ENCODE results near the gene ATP9A. TPM values are rescaled to one million over a fixed set of nuclear protein-coding genes. Genes with fewer than 3 reads are reported as not detected.
A peak's percentile ranks its signal among the peaks of the same experiment; 100 is the strongest.
"Not testable (repeated sequence)": the region's sequence is repeated elsewhere in the genome, so short reads cannot be mapped to it uniquely, and the experiment has no call there.

The ATP9A gene
- total RNA-seq, 1 experiment from 2014 or later, result 7.3 TPM

GRCh38 chr20:51766994-51767866, 960 bp downstream of the ATP9A start:
- CTCF ChIA-PET, result interaction anchor here (0.6 to 0.8 kb wide), 4 partner anchors 21 to 790 kb away, joined by 3 to 5 read pairs (median 4); no protein-coding TSS in a partner anchor
- H3K27me3 Mint-ChIP-seq (ENCODE audit: insufficient read depth, unreplicated experiment), result no peaks in the 10 kb centered on the region
- H3K9me3 Mint-ChIP-seq (ENCODE audit: unreplicated experiment), result no peaks in the 10 kb centered on the region
- no TSS peak for BruUV-seq (replicated peaks)
- POLR2A ChIA-PET, result interaction anchor here (0.6 to 2.2 kb wide), 8 partner anchors 15 to 413 kb away, joined by 3 to 13 read pairs (median 6); no protein-coding TSS in a partner anchor
- peak overlapping the region; percentile 54 for H3K27ac Mint-ChIP-seq (ENCODE audit: low read depth, unreplicated experiment)
- H3K4me3 Mint-ChIP-seq (ENCODE audit: unreplicated experiment), result peak overlapping the region; percentile 68
- peaks cover 6% of the 10 kb centered on the region for H3K4me1 Mint-ChIP-seq (ENCODE audit: insufficient read depth, unreplicated experiment)
- intact Hi-C loops (cut with micrococcal nuclease), result loop anchor here (2.0 to 10.0 kb wide), 2 partner anchors 14 to 132 kb away; no protein-coding TSS in a partner anchor
- peak; percentile 88 for DNase-seq (ENCODE audit: unreplicated experiment)
- TF ChIP-seq, protein P1, sequence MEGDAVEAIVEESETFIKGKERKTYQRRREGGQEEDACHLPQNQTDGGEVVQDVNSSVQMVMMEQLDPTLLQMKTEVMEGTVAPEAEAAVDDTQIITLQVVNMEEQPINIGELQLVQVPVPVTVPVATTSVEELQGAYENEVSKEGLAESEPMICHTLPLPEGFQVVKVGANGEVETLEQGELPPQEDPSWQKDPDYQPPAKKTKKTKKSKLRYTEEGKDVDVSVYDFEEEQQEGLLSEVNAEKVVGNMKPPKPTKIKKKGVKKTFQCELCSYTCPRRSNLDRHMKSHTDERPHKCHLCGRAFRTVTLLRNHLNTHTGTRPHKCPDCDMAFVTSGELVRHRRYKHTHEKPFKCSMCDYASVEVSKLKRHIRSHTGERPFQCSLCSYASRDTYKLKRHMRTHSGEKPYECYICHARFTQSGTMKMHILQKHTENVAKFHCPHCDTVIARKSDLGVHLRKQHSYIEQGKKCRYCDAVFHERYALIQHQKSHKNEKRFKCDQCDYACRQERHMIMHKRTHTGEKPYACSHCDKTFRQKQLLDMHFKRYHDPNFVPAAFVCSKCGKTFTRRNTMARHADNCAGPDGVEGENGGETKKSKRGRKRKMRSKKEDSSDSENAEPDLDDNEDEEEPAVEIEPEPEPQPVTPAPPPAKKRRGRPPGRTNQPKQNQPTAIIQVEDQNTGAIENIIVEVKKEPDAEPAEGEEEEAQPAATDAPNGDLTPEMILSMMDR (IDR thresholded peaks at IDR 0.05; ENCODE audit: unreplicated experiment), result peak; percentile 19
- H3K36me3 Mint-ChIP-seq (ENCODE audit: insufficient read depth, unreplicated experiment), result no peaks in the 10 kb centered on the region

DNA sequence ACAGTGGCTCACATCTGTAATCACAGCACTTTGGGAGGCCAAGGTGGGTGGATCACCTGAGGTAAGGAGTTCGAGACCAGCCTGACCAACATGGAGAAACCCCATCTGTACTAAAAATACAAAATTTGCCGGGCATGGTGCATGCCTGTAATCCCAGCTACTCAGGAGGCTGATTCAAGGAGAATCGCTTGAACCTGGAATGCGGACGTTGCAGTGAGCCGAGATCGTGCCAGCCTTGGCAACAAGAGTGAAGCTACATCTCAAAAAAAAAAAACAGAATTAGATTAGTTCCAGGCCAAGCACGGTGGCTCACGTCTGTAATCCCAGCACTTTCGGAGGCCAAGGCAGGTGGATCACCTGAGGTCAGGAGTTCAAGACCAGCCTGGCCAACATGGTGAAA, 2.8 kb downstream of the ATP9A start:
- intact Hi-C loops (cut with micrococcal nuclease), result loop anchor here (10.0 kb wide), 1 partner anchor 131 kb away; no protein-coding TSS in a partner anchor
- H3K27me3 Mint-ChIP-seq (ENCODE audit: insufficient read depth, unreplicated experiment); H3K9me3 Mint-ChIP-seq (ENCODE audit: unreplicated experiment); H3K27ac Mint-ChIP-seq (ENCODE audit: low read depth, unreplicated experiment); H3K36me3 Mint-ChIP-seq (ENCODE audit: insufficient read depth, unreplicated experiment); DNase-seq (ENCODE audit: unreplicated experiment); H3K4me3 Mint-ChIP-seq (ENCODE audit: unreplicated experiment); BruUV-seq (replicated peaks): not testable (repeated sequence)
- CTCF ChIA-PET, result interaction anchor here (0.6 to 1.0 kb wide), 3 partner anchors 10 to 35 kb away, joined by 3 to 4 read pairs (median 3); no protein-coding TSS in a partner anchor
- POLR2A ChIA-PET, result interaction anchor here (0.8 to 2.2 kb wide), 4 partner anchors 9 to 192 kb away, joined by 4 to 13 read pairs (median 5); no protein-coding TSS in a partner anchor
- H3K4me1 Mint-ChIP-seq (ENCODE audit: insufficient read depth, unreplicated experiment), result peaks cover 13% of the 10 kb centered on the region

GRCh38 chr20:51763965-51764602, 4.1 kb downstream of the ATP9A start:
- BruUV-seq (replicated peaks), result no TSS peak
- intact Hi-C loops (cut with micrococcal nuclease), result loop anchor here (10.0 kb wide), 1 partner anchor 129 kb away; no protein-coding TSS in a partner anchor
- Mint-ChIP-seq H3K4me1 (ENCODE audit: insufficient read depth, unreplicated experiment) (peaks cover 13% of the 10 kb centered on the region), H3K9me3 (ENCODE audit: unreplicated experiment) (no peaks in the 10 kb centered on the region), H3K36me3 (ENCODE audit: insufficient read depth, unreplicated experiment) (no peaks in the 10 kb centered on the region), H3K27me3 (ENCODE audit: insufficient read depth, unreplicated experiment) (no peaks in the 10 kb centered on the region), H3K4me3 (ENCODE audit: unreplicated experiment) (no peak overlapping the region), H3K27ac (ENCODE audit: low read depth, unreplicated experiment) (no peak overlapping the region)
- POLR2A ChIA-PET, result interaction anchor here (0.7 to 1.7 kb wide), 3 partner anchors 10 to 46 kb away, joined by 3 to 8 read pairs (median 4); no protein-coding TSS in a partner anchor
- DNase-seq (ENCODE audit: unreplicated experiment), result no peak
- CTCF ChIA-PET, result interaction anchor here (0.6 to 1.2 kb wide), 4 partner anchors 15 to 777 kb away, joined by 3 to 5 read pairs (median 4); no protein-coding TSS in a partner anchor
- TF ChIP-seq, protein P1 (IDR thresholded peaks at IDR 0.05; ENCODE audit: unreplicated experiment), result no peak

GRCh38 chr20:51760905-51761546, 7.2 kb downstream of the ATP9A start:
- Mint-ChIP-seq H3K27ac (ENCODE audit: low read depth, unreplicated experiment) (no peak overlapping the region), H3K27me3 (ENCODE audit: insufficient read depth, unreplicated experiment) (no peaks in the 10 kb centered on the region), H3K4me1 (ENCODE audit: insufficient read depth, unreplicated experiment) (peaks cover 7% of the 10 kb centered on the region), H3K4me3 (ENCODE audit: unreplicated experiment) (no peak overlapping the region), H3K36me3 (ENCODE audit: insufficient read depth, unreplicated experiment) (peaks cover 5% of the 10 kb centered on the region), H3K9me3 (ENCODE audit: unreplicated experiment) (no peaks in the 10 kb centered on the region)
- TF ChIP-seq, protein P1 (IDR thresholded peaks at IDR 0.05; ENCODE audit: unreplicated experiment), result no peak
- POLR2A ChIA-PET, result interaction anchor here (1.0 kb wide), 1 partner anchor 9 kb away, joined by 3 read pairs; no protein-coding TSS in a partner anchor
- CTCF ChIA-PET, result interaction anchor here (0.6 to 1.5 kb wide), 3 partner anchors 60 to 743 kb away, joined by 3 to 5 read pairs (median 3); no protein-coding TSS in a partner anchor
- intact Hi-C loops (cut with micrococcal nuclease), result loop anchor here (10.0 kb wide), 1 partner anchor 126 kb away; no protein-coding TSS in a partner anchor
- DNase-seq (ENCODE audit: unreplicated experiment), result peak; percentile 35
- BruUV-seq (replicated peaks), result no TSS peak

Measured in MCF 10A (cell line).